PC-9 (cell line): Measurements from ENCODE around the gene PXDN. TPM values are rescaled to one million over a fixed set of nuclear protein-coding genes. Genes with fewer than 3 reads are reported as not detected.
A peak's percentile ranks its signal among the peaks of the same experiment; 100 is the strongest.

ENCODE experiments used
- BruUV-seq: library from RNA; stranded (reverse); fragments of 400-500 nt; replicated peaks from 2 replicates; lab custom pipeline; 2021; lab: Mats Ljungman, UMichigan
- CTCF ChIA-PET: fragments of 300-600 bp; sonication (Branson Sonifier 250); formaldehyde crosslinking; loops from one replicate; lab custom pipeline; 2022; ENCODE audit warnings: antibody characterized with exemption; lab: Charles Lee
- POLR2A ChIA-PET: fragments of 300-600 bp; sonication (Branson Sonifier 250); formaldehyde crosslinking; loops from one replicate; lab custom pipeline; 2022; ENCODE audit warnings: antibody characterized with exemption; ENCODE audit not compliant: unreplicated experiment; lab: Charles Lee
- DNase-seq, 2 experiments: peaks; one replicate each; pipeline versions ENCODE4 v3.0.0 to v3.0.0-alpha.2; 2015 to 2022; ENCODE audit warnings: mixed read lengths in 1 of 2
- H2AFZ ChIP-seq: fragments of 200-600 bp; sonication (generic); 2 replicates; pipeline ENCODE4 v1.8.1; 2017; ENCODE audit warnings: antibody characterized with exemption
- H3F3A ChIP-seq: fragments of 200-600 bp; sonication (generic); 2 replicates; pipeline ENCODE4 v1.8.1; 2017; ENCODE audit warnings: antibody characterized with exemption, mild to moderate bottlenecking, low read depth; ENCODE audit not compliant: insufficient read depth
- H3K27ac ChIP-seq: fragments of 200-600 bp; sonication (generic); 2 replicates; pipeline ENCODE4 v1.6.1; 2016; ENCODE audit warnings: mixed run types
- H3K27me3 ChIP-seq: fragments of 200-600 bp; sonication (generic); 2 replicates; pipeline ENCODE4 v1.6.1; 2016; ENCODE audit warnings: low read depth, mixed run types; ENCODE audit not compliant: insufficient read depth
- H3K36me3 ChIP-seq: fragments of 200-600 bp; sonication (generic); 2 replicates; pipeline ENCODE4 v1.6.1; 2016; ENCODE audit warnings: low read depth, mixed run types
- H3K4me1 ChIP-seq: fragments of 200-600 bp; sonication (generic); replicated peaks from 2 replicates; pipeline ENCODE4 v1.6.1; 2016; ENCODE audit warnings: mixed run types; ENCODE audit not compliant: insufficient read depth
- H3K4me2 ChIP-seq: fragments of 200-600 bp; sonication (generic); 2 replicates; pipeline ENCODE4 v1.6.1; 2017; ENCODE audit warnings: mixed run types
- H3K4me3 ChIP-seq: fragments of 200-600 bp; sonication (generic); 2 replicates; pipeline ENCODE4 v1.6.1; 2016; ENCODE audit warnings: mixed run types
- H3K79me2 ChIP-seq: fragments of 200-600 bp; sonication (generic); 2 replicates; pipeline ENCODE4 v1.6.1; 2017; ENCODE audit warnings: low read depth, mixed run types
- H3K9me2 ChIP-seq: fragments of 200-600 bp; sonication (generic); 2 replicates; pipeline ENCODE4 v1.8.1; 2017; ENCODE audit warnings: mild to moderate bottlenecking; ENCODE audit not compliant: insufficient read depth
- H3K9me3 ChIP-seq: fragments of 200-600 bp; sonication (generic); 2 replicates; pipeline ENCODE4 v1.8.1; 2016; ENCODE audit warnings: low read depth; ENCODE audit not compliant: insufficient read depth
- H4K20me1 ChIP-seq: fragments of 200-600 bp; sonication (generic); 2 replicates; pipeline ENCODE4 v1.8.1; 2017; ENCODE audit not compliant: insufficient read depth
- EZH2 ChIP-seq: fragments of 200-600 bp; sonication (generic); IDR thresholded peaks from 2 replicates; pipeline ENCODE4 v1.8.0; 2017; ENCODE audit warnings: antibody characterized with exemption, low read depth
- intact Hi-C: fragments of 100-400 bp; cut with micrococcal nuclease; formaldehyde crosslinking; loops from one replicate; pipeline ENCODE4 v1.10.0; 2022; ENCODE audit not compliant: unreplicated experiment
- total RNA-seq: library from RNA; stranded (reverse); gene quantifications from 2 replicates; pipeline ENCODE4 v1.2.3, GENCODE V29; 2021
- TF ChIP-seq, protein P1 (sequence below): fragments of 200-600 bp; sonication (generic); conservative IDR thresholded peaks from 2 replicates; pipeline ENCODE4 v1.6.1; 2017; ENCODE audit warnings: mixed run types, antibody characterized with exemption, mild to moderate bottlenecking, moderate library complexity

PXDN gene
- total RNA-seq, 1 experiment from 2014 or later: 91.1 TPM

DNA sequence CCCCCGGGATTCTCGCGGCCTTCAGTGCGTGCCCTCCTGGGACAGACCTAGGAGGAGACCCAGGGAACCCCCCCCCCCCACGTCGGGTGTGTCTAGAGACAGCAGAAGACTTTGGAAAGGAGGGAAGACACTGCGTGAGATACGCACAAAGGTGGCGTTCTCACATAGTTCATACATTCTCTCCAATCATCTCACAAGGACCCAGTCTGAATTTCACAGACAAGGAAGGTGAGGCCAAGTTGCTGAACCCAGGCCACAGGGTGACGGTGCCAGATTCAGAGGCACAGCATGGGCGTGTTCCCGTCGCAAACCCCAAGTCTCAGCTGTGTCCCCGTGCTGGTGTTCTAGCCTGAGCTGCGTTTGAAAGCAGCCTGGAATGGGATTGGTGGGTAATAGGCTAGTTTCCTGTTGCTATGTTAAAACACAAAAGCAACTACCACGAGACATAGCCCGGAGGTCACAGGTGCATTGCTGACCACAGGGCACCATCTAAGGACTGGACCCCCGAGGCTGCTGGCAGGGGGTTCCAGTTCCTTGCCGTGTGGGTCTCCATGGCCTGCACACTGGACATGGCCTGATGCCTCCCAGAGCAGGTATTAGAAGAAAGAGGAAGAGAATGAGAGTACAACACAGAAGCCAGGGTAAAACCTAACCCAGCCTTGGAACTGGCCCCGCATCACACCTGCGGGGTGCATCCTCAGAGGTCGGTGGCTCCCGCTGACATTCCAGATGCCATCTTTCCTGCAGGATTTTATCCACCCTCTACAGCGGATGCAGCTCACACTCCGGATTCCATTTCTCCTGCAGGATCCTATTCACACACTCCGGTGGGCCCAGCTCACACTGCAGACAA, 1.1 kb upstream of the PXDN start:
- no peaks in the 10 kb centered on the region for H3K9me2 ChIP-seq
- no peaks in the 10 kb centered on the region for H3K9me3 ChIP-seq
- intact Hi-C loops: no loop called here
- no peaks in the 10 kb centered on the region for H3K36me3 ChIP-seq
- peaks cover 33% of the 10 kb centered on the region for H3K79me2 ChIP-seq
- peaks cover 19% of the 10 kb centered on the region for H3K4me1 ChIP-seq
- 0 out of 2 replicates have a peak, but pooled peaks cover 5% of the 10 kb centered on the region for H4K20me1 ChIP-seq
- peak overlapping the region; percentile 79 for H3K4me2 ChIP-seq
- 0 out of 2 replicates have a peak, but pooled peaks cover 4% of the 10 kb centered on the region for H3F3A ChIP-seq
- H3K4me3 ChIP-seq: peak overlapping the region; percentile 62; the same call in 1 of the 2 replicates
- CTCF ChIA-PET: no interaction called here
- DNase-seq: no peak
- no peak overlapping the region for H2AFZ ChIP-seq
- POLR2A ChIA-PET: interaction anchor here (0.6 to 0.7 kb wide), 2 partner anchors 72 to 91 kb away, joined by 3 to 6 read pairs; no protein-coding TSS in a partner anchor
- H3K27ac ChIP-seq: no peak overlapping the region
- TSS peak; percentile 40 for BruUV-seq
- H3K27me3 ChIP-seq: no peaks in the 10 kb centered on the region
- no peak for TF ChIP-seq EZH2
- TF ChIP-seq, protein P1, sequence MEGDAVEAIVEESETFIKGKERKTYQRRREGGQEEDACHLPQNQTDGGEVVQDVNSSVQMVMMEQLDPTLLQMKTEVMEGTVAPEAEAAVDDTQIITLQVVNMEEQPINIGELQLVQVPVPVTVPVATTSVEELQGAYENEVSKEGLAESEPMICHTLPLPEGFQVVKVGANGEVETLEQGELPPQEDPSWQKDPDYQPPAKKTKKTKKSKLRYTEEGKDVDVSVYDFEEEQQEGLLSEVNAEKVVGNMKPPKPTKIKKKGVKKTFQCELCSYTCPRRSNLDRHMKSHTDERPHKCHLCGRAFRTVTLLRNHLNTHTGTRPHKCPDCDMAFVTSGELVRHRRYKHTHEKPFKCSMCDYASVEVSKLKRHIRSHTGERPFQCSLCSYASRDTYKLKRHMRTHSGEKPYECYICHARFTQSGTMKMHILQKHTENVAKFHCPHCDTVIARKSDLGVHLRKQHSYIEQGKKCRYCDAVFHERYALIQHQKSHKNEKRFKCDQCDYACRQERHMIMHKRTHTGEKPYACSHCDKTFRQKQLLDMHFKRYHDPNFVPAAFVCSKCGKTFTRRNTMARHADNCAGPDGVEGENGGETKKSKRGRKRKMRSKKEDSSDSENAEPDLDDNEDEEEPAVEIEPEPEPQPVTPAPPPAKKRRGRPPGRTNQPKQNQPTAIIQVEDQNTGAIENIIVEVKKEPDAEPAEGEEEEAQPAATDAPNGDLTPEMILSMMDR: no peak

DNA sequence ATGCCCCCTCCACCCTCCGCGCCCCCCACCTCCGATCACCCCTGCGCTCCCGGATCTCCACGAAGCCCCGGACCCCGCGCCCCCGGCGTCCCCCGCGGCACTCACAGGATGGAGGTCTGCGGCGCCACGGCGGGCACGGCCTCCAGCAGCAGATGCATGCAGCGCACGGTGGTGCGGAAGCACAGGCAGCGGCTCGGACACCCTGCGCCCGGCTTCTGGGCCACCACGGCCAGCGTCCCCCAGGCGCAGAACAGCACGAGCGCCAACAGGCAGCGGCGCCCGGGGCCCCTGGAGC, 217 bp downstream of the PXDN start:
- no TSS peak for BruUV-seq
- Histone ChIP-seq H4K20me1 (0 out of 2 replicates have a peak, but pooled peaks cover 5% of the 10 kb centered on the region), H3K27ac (no peak overlapping the region), H3F3A (no peaks in the 10 kb centered on the region), H2AFZ (no peak overlapping the region), H3K27me3 (peaks cover 7% of the 10 kb centered on the region; the same call in 1 of the 2 replicates), H3K4me1 (peaks cover 13% of the 10 kb centered on the region), H3K79me2 (peaks cover 46% of the 10 kb centered on the region), H3K9me3 (no peaks in the 10 kb centered on the region), H3K4me3 (peak overlapping the region; percentile 62), H3K4me2 (peak overlapping the region; percentile 79), H3K36me3 (no peaks in the 10 kb centered on the region), H3K9me2 (no peaks in the 10 kb centered on the region)
- ChIA-PET CTCF (no interaction called here), POLR2A (no interaction called here)
- TF ChIP-seq, protein P1: no peak
- no peak for TF ChIP-seq EZH2
- intact Hi-C loops: loop anchor here (5.0 kb wide), 1 partner anchor 157 kb away; no protein-coding TSS in a partner anchor
- no peak for DNase-seq

DNA sequence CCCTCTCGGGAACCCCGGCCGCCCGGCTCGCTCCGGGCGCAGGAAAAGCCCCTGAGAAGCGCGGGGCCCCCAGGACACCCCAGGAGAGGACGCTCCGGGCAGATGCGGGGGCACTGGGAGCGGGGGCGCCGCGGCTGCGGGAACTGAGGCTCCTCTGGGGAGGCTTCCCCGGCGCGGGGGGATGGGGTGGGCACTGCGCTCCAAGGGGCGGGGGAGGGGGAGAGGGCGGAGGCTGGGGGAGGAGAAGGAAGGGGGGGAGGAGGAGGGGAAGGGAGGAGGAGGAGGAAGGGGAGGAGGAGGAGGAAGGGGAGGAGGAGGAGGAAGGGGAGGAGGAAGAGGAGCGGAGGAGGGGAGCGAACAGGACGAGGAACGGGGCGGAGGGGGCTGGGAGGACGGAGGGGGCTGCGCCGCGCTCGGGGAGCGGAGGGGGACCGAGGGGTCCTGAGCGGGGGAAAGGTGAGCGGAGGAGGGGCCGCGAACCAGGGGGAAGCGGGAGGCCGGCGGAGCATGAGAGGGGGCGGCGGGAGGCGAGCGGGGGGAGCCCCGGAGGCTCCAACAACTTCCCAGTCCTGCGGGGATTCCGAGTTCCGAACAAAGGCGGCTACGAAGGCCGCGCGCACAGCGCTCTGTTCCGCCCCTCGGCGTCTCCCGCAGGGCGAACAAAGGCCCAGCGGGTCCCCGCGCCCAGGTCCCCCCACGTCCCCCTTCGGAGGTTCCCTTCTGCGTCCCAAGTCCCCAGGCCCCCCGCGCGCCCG, 742 bp downstream of the PXDN start:
- Histone ChIP-seq H3K27me3 (peaks cover 10% of the 10 kb centered on the region; the same call in 1 of the 2 replicates), H3K79me2 (peaks cover 50% of the 10 kb centered on the region), H3K27ac (peak overlapping the region; percentile 66), H3K4me3 (peak overlapping the region; percentile 64), H3F3A (no peaks in the 10 kb centered on the region), H3K4me1 (peaks cover 13% of the 10 kb centered on the region), H2AFZ (peak overlapping the region; percentile 50; the same call in 1 of the 2 replicates), H4K20me1 (0 out of 2 replicates have a peak, but pooled peaks cover 5% of the 10 kb centered on the region), H3K4me2 (peak overlapping the region; percentile 79), H3K9me3 (no peaks in the 10 kb centered on the region), H3K36me3 (no peaks in the 10 kb centered on the region), H3K9me2 (no peaks in the 10 kb centered on the region)
- peak in 1 of 2 experiments; percentile 27 for DNase-seq
- intact Hi-C loops: loop anchor here (2.0 to 5.0 kb wide), 4 partner anchors 57 to 189 kb away; no protein-coding TSS in a partner anchor
- CTCF ChIA-PET: no interaction called here
- BruUV-seq: no TSS peak
- POLR2A ChIA-PET: no interaction called here
- TF ChIP-seq, protein P1: no peak
